Occipital lobe (tissue), 2 donors: ENCODE data around the gene SPOCK2. TPM values are rescaled to one million over a fixed set of nuclear protein-coding genes. Genes with fewer than 3 reads are reported as not detected.

Experiments
- DNase-seq: peaks from one replicate; lab custom pipeline; 2025; lab: John Stamatoyannopoulos, UW
- total RNA-seq: library from RNA; depleted of rRNA; stranded (reverse); fragments of >200 nt; gene quantifications from one replicate; pipeline ENCODE4 v1.2.3, GENCODE V29; 2014

SPOCK2 gene
- total RNA-seq, 1 donor from 2014 or later = 25.1 TPM

DNA sequence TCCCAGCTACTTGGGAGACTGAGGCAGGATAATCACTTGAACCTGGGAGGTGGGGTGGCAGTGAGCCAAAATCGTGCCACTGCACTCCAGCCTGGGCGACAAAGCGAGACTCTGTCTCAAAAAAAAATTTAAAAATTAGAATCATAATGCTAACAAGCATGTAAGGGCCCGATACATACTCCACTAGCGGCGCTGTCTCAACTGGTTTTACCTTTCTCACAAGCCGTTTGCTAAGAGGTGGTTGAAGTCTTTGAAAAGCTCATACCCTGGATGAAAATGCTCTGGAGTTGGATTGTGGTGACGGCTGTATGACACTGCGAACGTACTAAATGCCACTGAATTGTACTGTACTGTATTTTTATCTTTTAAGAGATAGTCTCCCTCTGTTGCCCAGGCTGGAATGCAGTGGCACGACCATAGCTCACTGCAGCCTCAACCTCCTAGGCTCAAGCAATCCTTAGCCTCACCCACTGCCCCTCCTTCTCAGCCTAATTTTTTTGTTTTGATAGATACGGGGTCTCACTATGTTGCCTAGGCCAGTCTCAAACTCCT is 29.9 kb downstream of the SPOCK2 start:
- DNase-seq = no peak

DNA sequence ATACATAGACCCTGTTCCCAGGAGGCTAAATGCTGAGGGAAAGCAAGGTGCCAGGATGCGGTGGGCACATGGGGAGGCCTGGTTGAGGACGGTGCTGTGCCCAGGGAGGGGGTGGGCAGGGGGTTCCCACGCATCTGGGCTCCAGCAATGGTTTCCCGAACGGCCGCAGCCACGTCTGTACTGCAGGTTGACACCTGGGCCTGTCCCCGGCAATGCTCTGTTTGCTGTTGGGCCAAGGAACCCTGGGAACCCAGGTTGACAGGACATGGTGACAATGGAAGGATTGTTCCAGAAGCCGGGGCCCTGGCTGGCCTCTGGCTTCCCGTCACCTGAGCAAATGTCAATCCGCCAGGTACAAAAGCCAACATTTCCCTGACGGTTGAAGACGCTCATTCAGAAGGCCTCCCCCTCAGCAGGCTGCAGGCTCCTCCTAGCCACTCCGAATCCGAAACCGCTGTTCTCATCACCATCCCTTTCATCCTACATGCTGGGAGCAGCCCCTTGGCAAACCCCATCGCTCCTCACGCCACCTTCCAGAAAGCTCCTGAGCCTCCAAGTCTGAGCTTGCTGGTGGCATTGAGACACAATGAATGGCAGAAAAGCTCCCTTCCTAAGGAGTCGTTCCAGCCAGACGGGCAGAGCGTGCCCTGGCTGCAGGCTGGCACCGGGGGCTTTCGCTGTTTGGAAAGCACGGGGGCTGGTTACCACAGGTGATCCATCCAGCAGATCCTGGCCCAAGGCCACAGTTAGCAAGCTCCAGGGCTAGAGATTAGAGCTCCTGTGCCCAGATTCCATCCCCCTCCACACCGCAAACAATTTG is 31.2 kb downstream of the SPOCK2 start:
- no peak for DNase-seq

DNA sequence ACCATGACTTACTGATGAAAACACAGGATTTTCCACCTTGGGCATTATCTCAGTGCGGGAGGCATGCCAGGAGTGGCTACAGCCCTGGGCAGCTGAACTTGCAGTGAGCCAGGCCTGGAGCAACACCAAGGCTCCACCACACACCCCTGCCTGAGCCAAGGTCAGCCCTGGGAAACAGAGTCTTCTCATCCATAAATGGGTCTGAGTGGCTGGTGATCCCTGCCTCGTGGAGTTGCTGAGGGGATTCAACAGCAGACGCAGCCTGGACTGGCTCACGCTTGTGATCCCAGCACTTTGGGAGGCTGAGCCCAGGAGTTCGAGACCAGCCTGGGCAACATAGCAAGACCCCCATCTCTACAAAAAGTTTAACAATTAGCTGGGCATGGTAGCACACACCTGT is 32.2 kb downstream of the SPOCK2 start:
- no peak for DNase-seq

DNA sequence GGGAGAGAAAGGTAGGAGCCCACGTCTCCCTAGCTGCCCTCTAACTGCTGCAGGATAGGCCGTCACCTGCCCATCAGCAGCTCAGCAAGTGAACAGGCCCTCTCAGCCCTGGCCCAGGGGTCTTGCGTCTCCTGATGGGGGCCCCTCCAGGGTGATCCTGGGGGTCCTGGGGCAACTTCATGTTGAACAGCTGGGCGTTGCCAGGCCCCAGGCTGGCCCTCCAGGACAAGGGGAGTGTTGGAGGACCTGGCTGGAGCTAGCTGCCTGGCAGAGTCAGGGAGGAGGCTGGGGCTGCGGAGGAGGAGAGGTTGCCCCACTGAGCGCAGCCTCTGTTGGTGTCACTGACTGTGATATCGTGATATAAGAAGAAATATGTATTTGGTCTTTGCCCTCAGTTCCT is 34.7 kb downstream of the SPOCK2 start:
- DNase-seq = no peak

DNA sequence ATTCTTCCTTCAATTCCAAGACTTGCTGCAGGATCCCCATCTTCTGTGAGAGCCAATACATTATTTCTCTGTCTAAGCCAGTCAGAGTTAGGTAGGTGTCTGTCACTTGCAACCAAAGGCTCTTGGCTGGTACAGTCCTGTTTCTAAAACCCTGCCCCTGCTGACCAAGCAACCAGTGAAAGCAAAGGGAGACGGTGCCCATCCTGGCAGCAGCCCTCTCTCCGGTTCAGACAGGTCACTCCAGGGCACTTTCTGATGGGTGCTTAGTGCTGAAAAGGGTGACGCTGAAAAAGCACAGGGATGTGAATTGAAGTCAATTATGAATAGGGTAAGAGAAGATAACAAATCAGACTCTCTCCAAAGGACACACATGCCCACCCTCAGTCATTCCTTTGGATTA is 37.5 kb downstream of the SPOCK2 start:
- DNase-seq = no peak

DNA sequence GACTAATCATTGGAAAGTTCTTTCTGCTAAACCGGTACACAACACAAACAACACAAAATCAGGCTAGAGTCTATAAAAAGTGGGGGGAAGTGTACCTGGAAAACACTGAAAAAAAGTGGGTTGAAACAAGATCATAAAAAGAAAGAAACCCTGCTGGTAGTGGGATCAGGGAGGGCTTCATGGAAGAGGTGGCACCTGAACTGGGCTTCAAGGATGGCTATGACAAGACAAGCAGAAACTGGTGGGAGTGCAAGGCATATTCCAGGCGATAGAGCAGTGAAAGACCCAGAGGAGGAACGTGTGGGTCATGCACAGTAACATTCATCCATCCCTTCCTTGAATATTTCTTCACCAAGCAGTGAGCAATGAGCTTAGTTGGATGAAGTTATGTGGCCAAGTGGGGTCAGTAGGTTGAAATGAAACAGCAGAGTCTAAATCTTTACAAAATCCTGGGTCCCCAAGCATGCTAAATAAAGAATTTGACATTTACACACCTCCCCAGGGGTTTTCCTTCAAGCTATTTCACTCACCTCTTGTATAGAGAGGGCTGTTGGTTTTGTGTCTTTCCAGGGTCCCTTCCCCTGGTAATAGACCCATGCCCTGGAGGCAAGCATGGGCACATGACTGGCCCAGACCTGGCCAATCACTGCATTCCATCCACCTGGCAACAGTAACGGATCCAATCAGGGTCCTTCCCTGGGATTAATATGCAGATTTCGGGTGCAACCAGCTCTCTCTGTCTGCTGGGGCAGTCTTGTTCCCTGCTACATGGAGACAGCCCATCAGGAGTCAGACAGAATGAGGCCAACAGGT is 38.2 kb downstream of the SPOCK2 start:
- DNase-seq = no peak

DNA sequence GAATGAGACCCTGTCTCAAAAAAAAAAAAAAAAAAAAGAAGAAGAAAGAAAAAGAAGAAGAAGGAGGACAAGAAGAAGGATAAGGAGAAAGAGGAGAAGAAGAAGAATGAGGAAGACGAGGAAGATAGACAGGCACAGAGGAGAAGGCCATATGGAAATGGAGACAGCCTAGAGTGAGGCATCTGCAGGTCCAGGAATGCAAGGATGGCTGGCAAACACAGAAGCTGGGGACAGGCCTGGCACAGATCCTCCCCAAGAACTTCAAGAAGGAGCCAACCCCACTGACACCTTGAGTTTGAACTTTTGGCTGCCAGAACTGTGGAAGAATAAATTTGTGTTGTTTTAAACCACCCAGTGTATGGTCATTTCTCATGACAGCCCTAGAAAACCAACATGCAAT is 38.9 kb downstream of the SPOCK2 start:
- no peak for DNase-seq

DNA sequence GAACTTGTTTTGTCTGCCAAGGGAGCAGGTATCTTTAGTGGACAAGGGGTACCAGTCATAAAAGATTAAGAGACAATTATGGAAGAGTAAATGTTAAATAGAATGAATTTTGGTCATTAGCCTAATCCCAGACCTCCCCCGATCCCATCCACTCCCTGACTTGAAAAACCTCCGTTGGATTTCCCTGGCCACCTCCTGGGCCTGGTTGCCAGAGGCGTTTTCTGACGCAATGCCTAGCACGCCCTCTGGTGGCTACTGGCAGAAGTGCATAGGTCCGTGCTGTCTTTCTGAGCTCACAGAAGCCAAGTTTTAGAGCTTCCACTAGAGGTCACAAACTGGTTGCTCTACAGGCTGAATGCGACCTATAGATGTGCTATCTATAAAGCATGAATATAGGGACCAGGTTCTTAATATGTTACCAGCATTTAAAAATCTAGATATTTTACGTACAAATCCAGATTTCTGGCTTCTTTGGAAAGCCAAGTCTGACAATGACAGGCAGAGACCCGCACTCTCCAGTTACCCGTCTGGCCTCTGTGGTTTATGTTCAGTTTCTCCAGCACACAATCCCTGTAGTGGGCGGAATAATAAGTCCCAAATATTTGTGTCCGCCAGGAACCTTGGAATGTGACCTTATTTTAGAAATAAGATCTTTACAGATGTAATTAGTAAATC is 39.8 kb downstream of the SPOCK2 start:
- peak; percentile 84 for DNase-seq

DNA sequence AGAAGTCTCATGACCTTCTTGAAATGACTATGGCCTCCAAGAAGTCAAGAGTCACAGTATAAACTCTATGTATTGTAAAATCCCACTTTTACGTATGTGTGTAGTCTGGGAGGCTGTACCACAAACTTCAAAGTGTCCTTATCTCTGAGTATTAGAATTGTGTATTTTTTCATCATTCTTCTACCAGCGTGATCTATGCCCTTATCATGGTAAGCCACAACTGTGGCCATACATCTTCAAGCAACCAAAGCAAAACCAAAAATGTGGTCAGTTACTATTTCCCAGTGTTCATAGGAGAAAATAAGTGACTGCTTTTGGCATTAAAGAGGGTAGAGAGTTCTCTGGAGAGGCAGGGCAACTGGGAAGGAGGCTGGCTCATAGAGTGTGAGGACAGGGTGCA is 42.8 kb downstream of the SPOCK2 start:
- DNase-seq = no peak

DNA sequence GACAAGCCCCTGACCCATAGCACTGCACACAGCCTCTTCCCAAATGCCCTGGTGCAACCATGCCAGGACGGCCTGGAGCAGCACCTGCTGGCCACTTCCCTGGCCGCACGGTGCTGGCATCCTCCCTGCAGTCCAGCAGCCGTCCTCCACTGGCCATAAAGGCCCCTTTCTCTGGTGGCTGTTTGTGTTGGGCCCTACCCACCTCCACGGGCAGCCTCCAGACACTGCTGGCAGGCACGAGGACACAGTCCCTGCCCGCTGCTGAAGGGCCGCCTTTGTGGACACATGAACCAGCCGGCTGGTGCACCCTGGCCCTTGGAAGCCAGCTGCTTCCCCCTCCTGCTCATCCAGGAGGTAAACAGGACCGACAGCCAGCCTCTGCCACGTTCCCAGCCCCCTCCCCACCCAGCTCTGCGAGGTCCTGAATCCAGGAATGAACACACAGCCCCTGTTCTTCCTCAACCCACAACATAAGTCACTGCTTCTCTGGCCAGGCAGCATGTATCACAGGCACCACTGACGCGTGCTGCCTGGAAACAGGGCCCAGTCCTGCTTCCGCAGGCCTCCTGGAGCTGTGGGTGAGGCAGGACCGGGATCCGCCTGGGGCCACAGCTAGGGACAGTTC is 43.8 kb downstream of the SPOCK2 start:
- peak; percentile 90 for DNase-seq

DNA sequence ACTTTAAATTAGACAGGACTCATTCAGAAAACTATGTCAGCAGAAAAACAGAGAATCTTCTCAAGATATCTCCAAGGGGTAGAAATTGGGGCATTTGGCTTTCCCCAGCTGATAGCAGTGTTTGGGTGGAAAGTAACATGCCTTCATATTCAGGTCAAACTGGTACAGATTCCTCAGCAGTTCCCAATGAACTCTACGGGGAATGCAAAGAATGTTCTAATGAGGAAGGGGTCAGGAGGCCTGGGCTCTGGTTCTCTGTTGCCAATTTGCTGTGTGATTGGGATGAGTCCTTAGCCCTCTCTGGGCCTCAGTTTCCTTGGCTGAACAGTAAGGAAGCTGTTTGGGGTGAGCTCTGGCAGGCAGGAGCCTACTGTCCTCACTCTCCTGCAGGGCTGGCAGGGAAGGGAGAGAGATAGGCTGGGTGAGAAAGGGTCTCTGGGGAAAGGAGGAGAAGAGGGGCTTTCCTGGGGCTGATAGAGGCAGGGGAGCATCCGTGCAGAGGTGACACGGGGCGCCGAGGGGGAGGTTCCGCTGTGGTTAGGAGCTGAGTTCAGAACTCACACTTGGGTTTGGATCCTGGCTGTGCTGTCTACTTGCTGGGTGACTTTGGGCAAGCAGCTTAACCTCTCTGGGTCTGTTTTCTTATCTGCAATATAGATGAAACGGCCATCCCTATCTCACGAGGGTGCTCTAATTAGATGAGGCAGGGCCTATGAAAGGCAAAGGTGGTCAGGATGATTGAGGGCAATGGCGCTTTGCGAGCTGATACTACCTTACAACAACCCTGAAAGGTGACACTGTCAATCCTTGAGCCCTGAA is 45.1 kb downstream of the SPOCK2 start:
- DNase-seq = no peak

DNA sequence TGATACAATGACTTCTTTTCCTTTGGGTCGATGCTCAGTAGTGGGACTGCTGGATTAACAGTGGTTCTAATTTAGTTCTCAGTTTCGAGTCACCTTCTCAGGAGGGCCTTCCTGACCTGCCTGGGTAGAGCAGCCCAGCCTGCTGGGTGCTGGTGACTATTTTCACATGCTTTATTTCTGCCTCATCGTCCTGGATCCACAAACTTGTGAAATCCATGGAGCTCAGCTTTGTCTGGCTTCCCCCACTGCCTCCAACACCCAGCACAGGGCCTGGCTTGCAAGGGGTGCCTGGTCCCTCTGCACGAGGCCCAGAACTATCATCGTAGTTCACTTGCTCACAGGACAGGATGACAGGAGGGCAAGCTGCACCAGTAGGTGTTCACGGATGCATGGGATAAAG is 46.9 kb downstream of the SPOCK2 start:
- DNase-seq = no peak

DNA sequence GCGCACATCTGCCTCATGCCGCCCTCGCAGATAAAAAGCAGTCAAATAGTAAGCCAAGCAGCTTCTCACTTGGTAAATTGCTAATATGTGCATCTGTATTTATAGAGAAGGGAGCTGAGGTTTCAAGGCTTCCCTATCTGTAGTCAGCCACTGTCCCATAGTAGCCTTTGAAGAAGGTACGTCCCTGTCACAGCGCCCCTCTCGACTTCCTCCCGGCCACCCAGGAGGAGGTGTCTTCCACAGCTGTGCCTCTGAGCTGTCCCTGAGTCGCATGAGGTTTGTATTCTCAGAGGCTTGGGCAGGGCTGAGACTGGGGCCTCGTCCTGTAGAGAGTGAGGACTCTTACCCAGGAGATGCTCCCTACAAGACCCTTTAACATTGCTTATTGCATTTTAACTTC is 49.0 kb downstream of the SPOCK2 start:
- no peak for DNase-seq

DNA sequence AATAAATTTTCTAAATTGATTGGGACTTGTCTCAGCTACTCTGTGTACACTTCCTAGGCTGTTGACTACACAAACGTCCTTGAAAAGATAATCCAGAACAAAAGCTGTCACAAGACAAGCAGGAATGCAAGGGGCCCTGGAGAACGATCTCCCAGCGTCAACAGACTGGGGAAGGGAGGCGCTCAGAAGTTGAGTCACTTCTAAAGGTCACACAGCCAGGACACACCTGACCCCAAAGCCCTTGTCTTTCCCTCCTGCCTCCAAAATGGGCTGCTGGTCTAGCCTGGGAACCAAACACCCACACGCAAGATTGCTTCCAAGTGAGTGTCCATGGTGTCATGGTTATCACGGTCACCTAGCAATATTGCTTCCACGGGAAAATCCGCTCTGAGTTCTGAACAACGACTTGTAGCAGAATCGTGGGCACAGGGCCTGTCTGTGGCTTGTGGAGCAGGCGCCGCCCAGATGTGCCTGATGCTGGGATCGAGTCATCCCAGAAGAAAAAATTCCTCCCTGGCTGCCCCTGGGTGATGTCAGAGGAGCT is 49.8 kb downstream of the SPOCK2 start:
- DNase-seq = no peak

DNA sequence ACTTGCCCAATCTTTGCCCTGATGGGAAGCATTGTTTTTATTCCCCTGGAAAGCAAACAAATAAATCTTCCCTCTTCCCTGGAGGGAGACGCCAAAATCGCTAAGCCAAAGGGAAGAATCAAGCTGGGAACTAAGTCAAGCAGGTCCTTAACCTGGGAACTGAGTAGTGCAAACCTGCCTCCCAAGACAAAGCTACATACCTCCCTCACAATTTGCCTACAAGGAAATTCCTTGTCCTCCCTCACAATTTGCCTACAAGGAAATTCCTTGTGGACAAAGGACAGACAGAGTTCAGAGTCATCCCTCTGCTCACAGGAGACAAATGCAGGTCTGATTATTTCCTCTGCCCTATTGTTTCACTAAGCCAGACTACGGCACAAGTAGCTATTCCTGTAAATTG is 50.5 kb downstream of the SPOCK2 start:
- DNase-seq = no peak

DNA sequence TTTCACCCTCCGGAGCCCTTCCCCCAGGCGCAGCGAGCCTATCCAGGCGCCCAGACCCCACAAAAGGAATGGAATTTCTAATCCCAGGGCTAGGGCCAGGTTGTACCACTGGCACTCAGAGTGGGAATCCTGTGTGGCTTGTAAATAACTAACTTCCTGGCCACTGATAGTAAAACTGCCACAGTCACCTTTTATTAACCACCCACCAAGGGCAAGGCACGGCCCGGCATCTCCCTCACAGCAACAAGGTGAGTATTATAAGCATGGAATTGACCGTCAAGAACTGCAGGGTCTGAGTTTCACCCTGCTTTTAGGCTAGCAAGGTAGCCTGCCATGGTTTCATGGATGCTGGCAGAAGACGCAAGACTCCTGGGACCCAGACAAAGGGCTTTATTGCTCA is 51.1 kb downstream of the SPOCK2 start:
- no peak for DNase-seq

DNA sequence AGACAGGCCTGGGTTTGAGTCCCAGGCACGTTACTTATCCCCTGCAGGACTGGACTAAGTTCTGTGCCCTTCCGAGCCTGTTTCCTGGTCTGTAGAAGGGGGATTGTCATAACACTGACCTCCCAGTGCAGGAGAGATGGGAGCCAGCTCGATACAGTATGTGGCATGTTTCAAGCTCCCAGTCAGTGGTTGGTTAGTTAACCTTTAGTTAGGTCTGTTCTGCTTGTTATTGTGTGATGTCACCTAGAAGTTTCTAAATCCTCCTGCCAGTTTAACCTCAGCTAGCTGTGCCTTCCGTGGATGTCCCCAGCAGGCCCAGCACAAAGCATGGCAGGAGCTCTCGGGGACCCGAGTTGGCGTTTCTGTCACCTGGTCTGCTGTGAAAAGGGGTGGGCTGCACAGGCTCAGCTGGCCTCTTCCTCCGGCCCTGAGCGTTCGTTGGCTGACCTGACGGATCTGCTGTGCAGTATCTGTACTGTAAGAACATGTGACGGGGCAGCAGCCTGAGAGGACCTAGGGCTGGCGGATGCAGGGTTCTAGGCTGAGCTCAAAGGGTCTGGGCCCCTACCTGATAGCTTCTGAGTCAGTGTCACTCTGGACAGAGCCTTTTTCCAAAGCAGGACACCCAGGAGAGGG is 53.0 kb downstream of the SPOCK2 start:
- no peak for DNase-seq

DNA sequence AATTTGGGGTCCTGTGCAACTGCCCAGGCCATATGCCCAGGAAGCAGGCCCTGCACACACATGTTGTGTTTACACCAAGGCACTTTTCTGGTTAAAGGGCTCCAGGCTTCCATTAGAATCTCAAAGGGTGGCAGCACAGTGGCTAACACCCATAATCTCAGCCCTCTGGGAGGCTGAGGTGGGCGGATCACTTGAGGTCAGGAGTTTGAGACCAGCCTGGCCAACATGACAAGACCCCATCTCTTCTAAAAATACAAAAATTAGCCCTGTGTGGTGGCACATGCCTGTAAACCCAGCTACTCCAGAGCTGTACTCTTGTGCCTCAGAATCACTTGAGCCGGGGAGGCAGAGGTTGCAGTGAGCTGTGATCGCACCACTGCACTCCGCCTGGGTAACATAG is 53.6 kb downstream of the SPOCK2 start:
- no peak for DNase-seq

DNA sequence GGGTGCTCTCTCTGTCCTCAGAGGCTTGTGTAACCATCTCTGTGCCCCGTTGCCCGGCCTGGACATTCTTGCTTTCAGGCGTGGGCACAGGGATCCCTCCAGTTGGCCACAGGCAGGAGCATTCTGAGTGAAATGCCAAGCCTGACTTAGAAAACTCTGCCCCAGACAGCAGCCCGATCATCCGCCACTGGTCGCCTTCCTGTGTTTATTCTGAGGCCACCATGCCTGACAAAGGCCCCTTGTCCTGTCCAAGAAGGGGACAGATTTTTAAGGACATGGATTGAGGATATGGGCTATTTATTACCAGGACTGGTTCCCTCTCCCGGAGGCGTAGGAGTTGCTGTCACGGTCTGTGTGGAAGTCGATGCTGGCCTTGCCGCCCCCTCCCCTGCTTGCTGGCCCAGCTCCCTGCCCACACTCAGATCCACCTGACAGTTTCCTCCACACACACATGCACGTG is 54.3 kb downstream of the SPOCK2 start:
- no peak for DNase-seq
